Measurements from ENCODE around the gene C3orf20.
A peak's percentile ranks its signal among the peaks of the same experiment; 100 is the strongest.

DNA sequence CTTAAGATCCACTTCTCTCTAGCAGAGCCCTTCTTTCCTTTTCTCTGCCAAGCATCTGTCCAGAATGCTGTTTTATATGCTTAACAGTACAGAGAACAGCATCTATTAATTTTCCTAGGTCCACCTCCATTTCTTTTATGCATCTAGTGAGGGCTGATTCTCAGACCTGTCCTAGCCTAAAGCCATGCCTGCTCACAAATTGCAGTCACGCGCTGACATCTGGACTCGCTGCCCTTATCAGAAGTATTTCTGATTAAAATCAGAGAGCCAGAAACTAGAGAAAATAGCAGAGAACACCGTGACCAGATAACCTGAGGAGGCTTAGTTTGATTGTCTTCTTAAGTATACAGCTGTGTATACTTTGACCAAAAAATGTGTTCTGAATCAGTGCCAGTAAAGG lies 1.9 kb downstream of the C3orf20 start:
- TF ChIP-seq GATA2 (IDR thresholded peaks at IDR 0.05; ENCODE audit: low read depth, low read length) (peak; percentile 91), GATA3 (IDR thresholded peaks at IDR 0.05; ENCODE audit: low read depth, low read length) (peak; percentile 64)
